ENCODE data around the gene PIP5KL1.

GRCh38 chr9:127877566-127877998 lies 53.0 kb downstream of the PIP5KL1 start, which contains the start of gene AK1:
- TF ChIP-seq CTCF (IDR thresholded peaks at IDR 0.05; ENCODE audit: extremely low read depth in 1 of 2, insufficient read depth in 1 of 2, low read depth in 1 of 2, low read length in 2 of 2) (no peak), MYC (IDR thresholded peaks at IDR 0.05; ENCODE audit: low read depth, low read length) (no peak), EZH2 (IDR thresholded peaks at IDR 0.05; ENCODE audit: borderline replicate concordance, low read depth, low read length, severe bottlenecking) (no peak), POLR2A (IDR thresholded peaks at IDR 0.05; ENCODE audit: low read depth, low read length) (peak; percentile 86)

Data from endothelial cell of umbilical vein (primary cell).